Endodermal cell (in vitro differentiated cells): ENCODE results near the gene AFMID. TPM values are rescaled to one million over a fixed set of nuclear protein-coding genes. Genes with fewer than 3 reads are reported as not detected.

Experiments
- DNase-seq: peaks from one replicate; pipeline ENCODE4 v3.0.0-alpha.2; 2017
- H3K27ac ChIP-seq: 2 replicates; pipeline ENCODE4 v1.5.1; 2013; ENCODE audit warnings: mild to moderate bottlenecking, low read depth, low read length, moderate library complexity
- H3K27me3 ChIP-seq: 2 replicates; pipeline ENCODE4 v1.6.1; 2013; ENCODE audit warnings: mild to moderate bottlenecking, low read length, moderate library complexity; ENCODE audit not compliant: insufficient read depth, control insufficient read depth, poor library complexity, severe bottlenecking
- H3K36me3 ChIP-seq: 2 replicates; pipeline ENCODE4 v1.7.0; 2013; ENCODE audit warnings: mild to moderate bottlenecking, low read length, moderate library complexity; ENCODE audit not compliant: control insufficient read depth, insufficient read depth
- H3K4me1 ChIP-seq: one replicate; pipeline ENCODE4 v1.7.0; 2013; ENCODE audit warnings: low read length; ENCODE audit not compliant: control insufficient read depth, insufficient read depth
- H3K4me3 ChIP-seq: 2 replicates; pipeline ENCODE4 v1.5.1; 2013; ENCODE audit warnings: mild to moderate bottlenecking, low read length, moderate library complexity
- H3K9ac ChIP-seq: 2 replicates; pipeline ENCODE4 v1.6.1; 2013; ENCODE audit warnings: mild to moderate bottlenecking, low read length, moderate library complexity; ENCODE audit not compliant: poor library complexity, severe bottlenecking; ENCODE audit errors: extremely low read depth
- H3K9me3 ChIP-seq: 2 replicates; pipeline ENCODE4 v1.6.1; 2013; ENCODE audit warnings: mild to moderate bottlenecking, low read length, moderate library complexity; ENCODE audit not compliant: control insufficient read depth
- H3K27ac Mint-ChIP-seq: 2 replicates; pipeline ENCODE4 v1.8.0; 2020; ENCODE audit warnings: mixed read lengths
- H3K27me3 Mint-ChIP-seq: 2 replicates; pipeline ENCODE4 v1.8.0; 2021; ENCODE audit warnings: mild to moderate bottlenecking, mixed read lengths; ENCODE audit not compliant: insufficient read depth
- H3K36me3 Mint-ChIP-seq: 2 replicates; pipeline ENCODE4 v1.8.0; 2020; ENCODE audit warnings: low read depth, mixed read lengths
- H3K4me1 Mint-ChIP-seq: 2 replicates; pipeline ENCODE4 v1.8.0; 2020; ENCODE audit warnings: mixed read lengths
- H3K4me3 Mint-ChIP-seq: 2 replicates; pipeline ENCODE4 v1.8.0; 2020; ENCODE audit warnings: mild to moderate bottlenecking, moderate library complexity, mixed read lengths
- H3K9me3 Mint-ChIP-seq: 2 replicates; pipeline ENCODE4 v1.8.0; 2020; ENCODE audit warnings: mild to moderate bottlenecking, mixed read lengths
- WGBS, 2 experiments: methylation state at CpG; one replicate each; pipeline versions ENCODE4 v1.1.5 to v1.1.7; 2013; ENCODE audit warnings: missing lambda C conversion rate in 2 of 2, mixed read lengths in 1 of 2; ENCODE audit not compliant: insufficient coverage in 1 of 2, insufficient read length in 1 of 2; 5-methylcytosine and 5-hydroxymethylcytosine counted together
- total RNA-seq, 2 donors: library from RNA; stranded (reverse); fragmentation: NEBNext Ultra II Directional in 1 of 2; extraction: Animal tissue kit (Norgen Biotek cat#: 25700) in 1 of 2; gene quantifications; 2 replicates in 1 of 2; 3 replicates in 1 of 2; pipeline ENCODE4 v1.2.1, GENCODE V29; 2021
- TF ChIP-seq, protein P1 (sequence below): fragments of 200-600 bp; sonication (generic); conservative IDR thresholded peaks from 2 replicates; pipeline ENCODE4 v1.5.0; 2021; ENCODE audit warnings: antibody characterized with exemption, mild to moderate bottlenecking

The AFMID gene
- total RNA-seq, 2 donors from 2014 or later = 46.5 to 52.4 TPM

DNA sequence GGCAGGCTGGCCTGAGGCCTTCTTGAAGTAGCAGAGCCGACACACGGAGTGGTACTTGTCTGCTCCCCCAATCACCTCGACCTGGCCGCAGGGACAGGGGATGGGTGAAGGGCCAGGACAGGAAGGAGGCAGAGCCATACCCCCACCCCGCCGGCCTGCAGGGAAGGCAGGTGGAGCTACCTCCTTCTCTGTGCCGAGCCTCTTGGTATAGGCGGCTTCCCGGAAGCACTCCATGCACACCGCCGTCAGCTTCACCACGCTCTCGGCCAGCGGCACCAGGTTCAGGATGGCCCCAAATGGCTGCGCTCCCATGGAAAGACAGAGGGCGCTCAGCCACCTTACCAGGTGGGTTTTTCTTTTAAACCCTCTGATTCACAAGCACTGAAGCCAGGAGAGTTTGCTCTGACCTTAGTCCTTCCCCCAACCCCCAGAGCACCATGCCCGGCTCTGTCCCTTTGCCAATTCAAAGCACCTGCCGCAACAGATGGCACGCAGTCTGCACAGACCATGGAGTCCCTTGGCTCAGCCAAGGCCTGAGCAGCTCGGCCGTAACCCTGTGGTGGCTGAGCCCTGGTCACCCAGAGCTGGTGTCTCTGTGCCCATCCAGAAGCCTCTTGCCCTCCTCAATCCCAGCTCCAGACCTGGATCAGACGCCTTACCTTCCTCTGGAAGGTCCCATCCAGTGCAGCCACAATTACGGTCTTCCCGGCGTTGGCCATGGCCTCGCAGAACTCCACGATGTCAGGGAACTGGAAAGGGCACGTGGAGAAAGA is 12.1 kb upstream of the AFMID start:
- Histone ChIP-seq H3K36me3 (peaks cover 59% of the 10 kb centered on the region), H3K27ac (no peak overlapping the region)
- no peak overlapping the region for H3K4me3 Mint-ChIP-seq

DNA sequence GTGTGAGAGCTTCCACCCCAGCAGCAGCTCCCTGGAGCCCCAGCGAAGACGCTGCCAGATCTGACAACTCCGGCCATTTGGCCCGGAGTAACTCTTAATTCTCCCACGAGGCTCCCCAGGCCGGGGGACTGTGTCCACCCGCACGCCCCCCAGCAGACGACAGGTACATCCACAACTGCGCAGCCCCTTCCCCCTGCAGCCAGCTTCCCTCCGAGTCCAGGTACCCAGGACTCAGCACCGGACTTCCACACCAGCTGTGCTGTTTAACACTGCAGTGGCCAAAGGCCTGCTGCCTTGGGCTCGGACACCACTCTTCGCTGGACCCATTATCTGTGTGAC is 11.6 kb upstream of the AFMID start:
- WGBS, 2 experiments = 95 to 96% methylated on average over 14 of the region's 14 CpGs
- no peak overlapping the region for H3K9ac ChIP-seq
- H3K27ac Mint-ChIP-seq = no peak overlapping the region

More for the DNA sequence above, 12.1 kb upstream of the AFMID start:
- no peaks in the 10 kb centered on the region for H3K9me3 ChIP-seq
- H3K27me3 ChIP-seq = no peaks in the 10 kb centered on the region
- H3K9ac ChIP-seq = no peak overlapping the region
- Mint-ChIP-seq H3K36me3 (peaks cover 41% of the 10 kb centered on the region), H3K4me1 (peaks cover 20% of the 10 kb centered on the region), H3K27me3 (no peaks in the 10 kb centered on the region), H3K9me3 (no peaks in the 10 kb centered on the region), H3K27ac (peak overlapping the region; percentile 75)
- peaks cover 4% of the 10 kb centered on the region for H3K4me1 ChIP-seq
- no peak overlapping the region for H3K4me3 ChIP-seq
- DNase-seq = peak; percentile 91
- 93% methylated on average over 15 to 28 of the region's 28 CpGs for WGBS, 2 experiments
- TF ChIP-seq, protein P1, sequence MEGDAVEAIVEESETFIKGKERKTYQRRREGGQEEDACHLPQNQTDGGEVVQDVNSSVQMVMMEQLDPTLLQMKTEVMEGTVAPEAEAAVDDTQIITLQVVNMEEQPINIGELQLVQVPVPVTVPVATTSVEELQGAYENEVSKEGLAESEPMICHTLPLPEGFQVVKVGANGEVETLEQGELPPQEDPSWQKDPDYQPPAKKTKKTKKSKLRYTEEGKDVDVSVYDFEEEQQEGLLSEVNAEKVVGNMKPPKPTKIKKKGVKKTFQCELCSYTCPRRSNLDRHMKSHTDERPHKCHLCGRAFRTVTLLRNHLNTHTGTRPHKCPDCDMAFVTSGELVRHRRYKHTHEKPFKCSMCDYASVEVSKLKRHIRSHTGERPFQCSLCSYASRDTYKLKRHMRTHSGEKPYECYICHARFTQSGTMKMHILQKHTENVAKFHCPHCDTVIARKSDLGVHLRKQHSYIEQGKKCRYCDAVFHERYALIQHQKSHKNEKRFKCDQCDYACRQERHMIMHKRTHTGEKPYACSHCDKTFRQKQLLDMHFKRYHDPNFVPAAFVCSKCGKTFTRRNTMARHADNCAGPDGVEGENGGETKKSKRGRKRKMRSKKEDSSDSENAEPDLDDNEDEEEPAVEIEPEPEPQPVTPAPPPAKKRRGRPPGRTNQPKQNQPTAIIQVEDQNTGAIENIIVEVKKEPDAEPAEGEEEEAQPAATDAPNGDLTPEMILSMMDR = peak; percentile 74

DNA sequence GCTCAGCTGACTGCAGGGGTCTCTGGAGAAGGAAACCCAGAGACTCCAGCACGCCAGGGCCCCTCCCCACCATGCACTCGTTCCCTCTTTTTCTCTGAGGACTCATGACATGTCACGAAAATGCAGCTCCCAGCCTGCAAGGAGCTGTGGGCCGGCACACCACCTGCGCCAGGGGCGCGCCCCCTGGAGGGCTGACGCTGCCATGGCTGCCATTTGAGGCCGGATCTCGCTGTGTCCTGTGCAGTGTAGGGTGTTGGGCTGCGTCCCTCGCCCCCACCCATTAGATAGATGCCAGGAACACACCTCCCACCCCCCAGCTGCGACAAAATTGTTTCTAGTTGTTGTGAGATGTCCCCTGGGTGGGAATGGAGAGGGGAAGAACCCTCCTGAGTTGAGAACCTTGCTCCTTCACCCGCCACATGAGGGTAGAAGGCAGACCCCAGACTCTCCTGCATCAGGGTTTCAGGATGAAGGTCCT is 10.6 kb upstream of the AFMID start:
- Histone ChIP-seq H3K27ac (no peak overlapping the region), H3K4me3 (no peak overlapping the region), H3K9ac (no peak overlapping the region), H3K36me3 (peaks cover 70% of the 10 kb centered on the region), H3K27me3 (no peaks in the 10 kb centered on the region), H3K4me1 (peaks cover 4% of the 10 kb centered on the region), H3K9me3 (no peaks in the 10 kb centered on the region)
- peaks cover 54% of the 10 kb centered on the region for H3K36me3 Mint-ChIP-seq
- TF ChIP-seq, protein P1 = peak; percentile 97
- peaks cover 20% of the 10 kb centered on the region for H3K4me1 Mint-ChIP-seq
- DNase-seq = peak; percentile 97
- no peak overlapping the region for H3K4me3 Mint-ChIP-seq
- 43 to 78% methylated on average over 6 to 11 of the region's 14 CpGs for WGBS, 2 experiments
- H3K9me3 Mint-ChIP-seq = no peaks in the 10 kb centered on the region
- no peaks in the 10 kb centered on the region for H3K27me3 Mint-ChIP-seq
- H3K27ac Mint-ChIP-seq = peak overlapping the region; percentile 72

More for the DNA sequence above, 11.6 kb upstream of the AFMID start:
- DNase-seq = no peak
- Histone ChIP-seq H3K9me3 (no peaks in the 10 kb centered on the region), H3K36me3 (peaks cover 65% of the 10 kb centered on the region), H3K4me1 (peaks cover 4% of the 10 kb centered on the region), H3K4me3 (no peak overlapping the region), H3K27me3 (no peaks in the 10 kb centered on the region), H3K27ac (no peak overlapping the region)
- Mint-ChIP-seq H3K4me1 (peaks cover 20% of the 10 kb centered on the region), H3K36me3 (peaks cover 46% of the 10 kb centered on the region), H3K27me3 (no peaks in the 10 kb centered on the region), H3K9me3 (no peaks in the 10 kb centered on the region), H3K4me3 (no peak overlapping the region)
- TF ChIP-seq, protein P1 = no peak
